HepG2 (cell line): ENCODE data around the gene LMAN2. TPM values are rescaled to one million over a fixed set of nuclear protein-coding genes. Genes with fewer than 3 reads are reported as not detected.
A peak's percentile ranks its signal among the peaks of the same experiment; 100 is the strongest.

Source experiments
- ARID3A ChIP-seq: IDR thresholded peaks from 2 replicates; pipeline ENCODE4 v1.6.1; 2012; ENCODE audit warnings: low read depth, low read length, improper control_type of control experiment
- CSRNP2 ChIP-seq: sonication (generic); formaldehyde crosslinking; conservative IDR thresholded peaks from 2 replicates; pipeline ENCODE4 v1.8.0; 2022; ENCODE audit warnings: low read depth, missing genetic modification reagents
- MEF2D ChIP-seq: sonication (generic); formaldehyde crosslinking; IDR thresholded peaks from 2 replicates; pipeline ENCODE4 v1.5.1; 2020; ENCODE audit warnings: mild to moderate bottlenecking, missing genetic modification reagents
- MTA1 ChIP-seq: sonication (generic); formaldehyde crosslinking; IDR thresholded peaks from 2 replicates; pipeline ENCODE4 v1.4.0; 2020; ENCODE audit warnings: missing genetic modification reagents, mild to moderate bottlenecking, borderline replicate concordance
- MTF2 ChIP-seq: sonication (generic); formaldehyde crosslinking; IDR thresholded peaks from 2 replicates; pipeline ENCODE4 v1.5.0; 2020; ENCODE audit warnings: missing genetic modification reagents, borderline replicate concordance
- PHF21A ChIP-seq: sonication (generic); formaldehyde crosslinking; IDR thresholded peaks from 2 replicates; pipeline ENCODE4 v1.5.0; 2020; ENCODE audit warnings: mild to moderate bottlenecking, missing genetic modification reagents
- PHF8 ChIP-seq: sonication (generic); formaldehyde crosslinking; IDR thresholded peaks from 2 replicates; pipeline ENCODE4 v1.5.0; 2020; ENCODE audit warnings: missing genetic modification reagents
- SAP130 ChIP-seq: IDR thresholded peaks from 2 replicates; pipeline ENCODE4 v1.6.1; 2016; ENCODE audit warnings: low read depth
- SIX1 ChIP-seq: sonication (generic); formaldehyde crosslinking; IDR thresholded peaks from 2 replicates; pipeline ENCODE4 v1.4.0; 2020; ENCODE audit warnings: missing genetic modification reagents, borderline replicate concordance
- SMAD1 ChIP-seq: sonication (generic); formaldehyde crosslinking; IDR thresholded peaks from 2 replicates; pipeline ENCODE4 v1.4.0; 2020; ENCODE audit warnings: missing genetic modification reagents, low read depth, mild to moderate bottlenecking, borderline replicate concordance
- SMAD3 ChIP-seq: sonication (generic); formaldehyde crosslinking; IDR thresholded peaks from 2 replicates; pipeline ENCODE4 v1.4.0; 2020; ENCODE audit warnings: missing genetic modification reagents
- ZBTB42 ChIP-seq: sonication (generic); formaldehyde crosslinking; IDR thresholded peaks from 2 replicates; pipeline ENCODE4 v1.5.0; 2020; ENCODE audit warnings: mild to moderate bottlenecking, missing genetic modification reagents
- ZFAT ChIP-seq: sonication (generic); formaldehyde crosslinking; conservative IDR thresholded peaks from 2 replicates; pipeline ENCODE4 v1.8.1; 2023; ENCODE audit warnings: missing genetic modification reagents, inconsistent platforms
- ZFP1 ChIP-seq: IDR thresholded peaks from 2 replicates; pipeline ENCODE4 v1.6.1; 2016
- ZNF235 ChIP-seq: sonication (generic); formaldehyde crosslinking; IDR thresholded peaks from 2 replicates; pipeline ENCODE4 v1.8.1; 2023; ENCODE audit warnings: mild to moderate bottlenecking, missing genetic modification reagents, borderline replicate concordance
- ZNF282 ChIP-seq: fragments of 450-650 bp; IDR thresholded peaks from 2 replicates; pipeline ENCODE4 v1.6.1; 2018; ENCODE audit not compliant: partially characterized antibody
- ZNF367 ChIP-seq: sonication (generic); formaldehyde crosslinking; IDR thresholded peaks from 2 replicates; pipeline ENCODE4 v1.4.0; 2020; ENCODE audit warnings: missing genetic modification reagents, borderline replicate concordance
- ZNF543 ChIP-seq: sonication (generic); formaldehyde crosslinking; IDR thresholded peaks from 2 replicates; pipeline ENCODE4 v1.4.0; 2020; ENCODE audit warnings: mild to moderate bottlenecking, missing genetic modification reagents
- ZNF563 ChIP-seq: sonication (generic); formaldehyde crosslinking; IDR thresholded peaks from 2 replicates; pipeline ENCODE4 v1.8.0; 2022; ENCODE audit warnings: mild to moderate bottlenecking, moderate library complexity, missing genetic modification reagents
- ZNF607 ChIP-seq: sonication (generic); formaldehyde crosslinking; IDR thresholded peaks from 2 replicates; pipeline ENCODE4 v1.5.1; 2020; ENCODE audit warnings: missing genetic modification reagents, mild to moderate bottlenecking, borderline replicate concordance
- ZNF629 ChIP-seq: sonication (generic); formaldehyde crosslinking; conservative IDR thresholded peaks from 2 replicates; pipeline ENCODE4 v1.5.0; 2020; ENCODE audit warnings: missing genetic modification reagents
- ZNF761 ChIP-seq: sonication (generic); formaldehyde crosslinking; conservative IDR thresholded peaks from 2 replicates; pipeline ENCODE4 v1.4.0; 2020; ENCODE audit warnings: mild to moderate bottlenecking, missing genetic modification reagents
- polyA plus RNA-seq, 8 experiments: library from polyadenylated mRNA; depleted of rRNA in 3 of 8; stranded (reverse) in 7 of 8; unstranded in 1 of 8; fragments of >200 nt; fragmentation: Illumina TruSeq in 4 of 8; extraction: Trizol in 4 of 8; gene quantifications; 2 replicates each; pipeline versions ENCODE4 v1.2.1 to v1.2.3, GENCODE V29; 2011 to 2016; ENCODE audit warnings: low read depth in 4 of 8, missing spikeins in 1 of 8, mixed read lengths in 1 of 8; ENCODE audit not compliant: insufficient read depth in 1 of 8
- total RNA-seq, 5 experiments: library from RNA; depleted of rRNA; stranded (reverse); fragments of >200 nt; fragmentation: Illumina TruSeq; extraction: Trizol; gene quantifications; 2 replicates each; pipeline ENCODE4 v1.2.3, GENCODE V29; 2016; ENCODE audit warnings: low read depth in 1 of 5
- TF ChIP-seq, protein P1 (sequence below): IDR thresholded peaks from 2 replicates; pipeline ENCODE4 v1.6.1; 2018; ENCODE audit warnings: missing genetic modification reagents
- TF ChIP-seq, protein P2 (sequence below): sonication (generic); formaldehyde crosslinking; IDR thresholded peaks from 2 replicates; pipeline ENCODE4 v1.5.0; 2020; ENCODE audit warnings: missing genetic modification reagents, mild to moderate bottlenecking, borderline replicate concordance

LMAN2 gene
- total and polyA plus RNA-seq, 2 of the 13 experiments (the other 11 are each of a cell fraction or from before 2014, with no cell fraction given) = 191 to 197 TPM

DNA sequence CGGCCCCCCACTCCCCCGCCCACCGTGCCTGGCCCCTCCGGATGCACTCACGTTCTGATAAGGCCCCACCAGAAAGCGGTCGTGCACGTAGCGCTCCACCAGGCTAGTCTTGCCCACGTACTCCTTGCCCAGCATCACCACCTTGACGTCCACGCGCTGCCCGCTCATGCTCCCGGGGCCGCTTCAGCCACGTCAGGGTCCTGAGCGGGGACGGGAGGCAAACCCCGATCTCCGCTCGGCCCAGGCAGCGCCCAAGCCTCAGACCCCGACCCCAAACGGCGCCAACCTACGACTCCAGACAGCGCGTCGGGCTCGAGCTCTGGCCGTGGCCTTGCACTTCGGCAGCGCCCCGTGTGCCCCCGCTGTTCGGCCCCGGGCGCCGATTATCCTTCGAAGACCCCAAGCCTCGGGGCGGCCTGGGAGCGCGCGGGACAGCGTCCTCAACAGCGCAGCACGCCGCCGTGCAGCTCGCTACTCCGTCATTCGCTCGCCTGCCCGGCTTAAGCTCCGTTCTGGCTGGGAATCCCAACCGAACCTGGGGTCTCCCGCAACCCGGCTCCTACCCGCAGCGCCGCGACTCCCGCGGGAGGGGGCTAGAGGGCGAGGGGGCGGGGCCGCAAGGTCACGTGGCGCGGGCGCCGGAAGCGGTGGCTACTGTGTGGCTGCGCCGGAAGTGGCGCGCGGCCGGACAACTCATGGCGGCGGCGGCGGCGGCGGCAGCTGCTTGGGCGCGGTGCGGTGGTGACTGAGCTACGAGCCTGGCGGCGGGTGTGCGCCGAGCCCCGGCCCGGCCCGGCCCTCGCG is 48.1 kb downstream of the LMAN2 start, which contains the start of the genes PRELID1 and RAB24 (continued):
- TF ChIP-seq CSRNP2 (CRISPR knock-in tag) (0 out of 2 replicates have a peak, but pooled peaks have one; percentile 74), SMAD1 (CRISPR knock-in tag) (peak; percentile 72; the same call in 1 of the 2 replicates), ZNF607 (peak; percentile 72; the same call in 1 of the 2 replicates), ZNF761 (peak; percentile 48; the same call in 1 of the 2 replicates), ZNF563 (CRISPR knock-in tag) (peak; percentile 83), SAP130 (CRISPR knock-in tag) (peak; percentile 87), ZNF543 (CRISPR knock-in tag) (peak; percentile 69; the same call in 1 of the 2 replicates), ZFP1 (no peak), ZFAT (CRISPR knock-in tag) (peak; percentile 35; the same call in 1 of the 2 replicates), PHF8 (CRISPR knock-in tag) (peak; percentile 98), ARID3A (no peak), PHF21A (CRISPR knock-in tag) (no peak), ZBTB42 (CRISPR knock-in tag) (no peak), ZNF235 (CRISPR knock-in tag) (0 out of 2 replicates have a peak, but pooled peaks have one; percentile 36), ZNF629 (CRISPR knock-in tag) (0 out of 2 replicates have a peak, but pooled peaks have one; percentile 5), MTA1 (CRISPR knock-in tag) (peak; percentile 81; the same call in 1 of the 2 replicates), MTF2 (peak; percentile 86; the same call in 1 of the 2 replicates), SMAD3 (CRISPR knock-in tag) (no peak; the same call in 1 of the 2 replicates), ZNF282 (no peak), MEF2D (CRISPR knock-in tag) (peak; percentile 72), SIX1 (CRISPR knock-in tag) (no peak), ZNF367 (CRISPR knock-in tag) (no peak)
- TF ChIP-seq, protein P1, sequence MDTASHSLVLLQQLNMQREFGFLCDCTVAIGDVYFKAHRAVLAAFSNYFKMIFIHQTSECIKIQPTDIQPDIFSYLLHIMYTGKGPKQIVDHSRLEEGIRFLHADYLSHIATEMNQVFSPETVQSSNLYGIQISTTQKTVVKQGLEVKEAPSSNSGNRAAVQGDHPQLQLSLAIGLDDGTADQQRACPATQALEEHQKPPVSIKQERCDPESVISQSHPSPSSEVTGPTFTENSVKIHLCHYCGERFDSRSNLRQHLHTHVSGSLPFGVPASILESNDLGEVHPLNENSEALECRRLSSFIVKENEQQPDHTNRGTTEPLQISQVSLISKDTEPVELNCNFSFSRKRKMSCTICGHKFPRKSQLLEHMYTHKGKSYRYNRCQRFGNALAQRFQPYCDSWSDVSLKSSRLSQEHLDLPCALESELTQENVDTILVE (CRISPR knock-in tag) = 0 out of 2 replicates have a peak, but pooled peaks have one; percentile 32
- TF ChIP-seq, protein P2, sequence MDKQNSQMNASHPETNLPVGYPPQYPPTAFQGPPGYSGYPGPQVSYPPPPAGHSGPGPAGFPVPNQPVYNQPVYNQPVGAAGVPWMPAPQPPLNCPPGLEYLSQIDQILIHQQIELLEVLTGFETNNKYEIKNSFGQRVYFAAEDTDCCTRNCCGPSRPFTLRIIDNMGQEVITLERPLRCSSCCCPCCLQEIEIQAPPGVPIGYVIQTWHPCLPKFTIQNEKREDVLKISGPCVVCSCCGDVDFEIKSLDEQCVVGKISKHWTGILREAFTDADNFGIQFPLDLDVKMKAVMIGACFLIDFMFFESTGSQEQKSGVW (CRISPR knock-in tag) = no peak
